ENCODE measurements around the gene GARIN5A.

- TF ChIP-seq CTCF (IDR thresholded peaks at IDR 0.05) (no peak), ZFX (IDR thresholded peaks at IDR 0.05; ENCODE audit: borderline replicate concordance) (no peak)
Measured at GRCh38 chr19:50450369-50451222, 26.1 kb downstream of the GARIN5A start.
